ENCODE measurements around the gene IFNL2.
A peak's percentile ranks its signal among the peaks of the same experiment; 100 is the strongest.

The IFNL2 gene

GRCh38 chr19:39304701-39305571 is 36.7 kb downstream of the IFNL2 start:
- no peaks in the 10 kb centered on the region for H3K36me3 ChIP-seq (ENCODE audit: control insufficient read depth, insufficient read depth, low read length)
- H3K4me3 ChIP-seq (ENCODE audit: low read depth, low read length) = no peak overlapping the region
- no peaks in the 10 kb centered on the region for H3K79me2 ChIP-seq
- no peaks in the 10 kb centered on the region for H3K27me3 ChIP-seq (ENCODE audit: control insufficient read depth, insufficient read depth, low read length)
- H3K9me3 ChIP-seq (ENCODE audit: control insufficient read depth, low read length) = no peaks in the 10 kb centered on the region
- no peak for TF ChIP-seq CTCF (IDR thresholded peaks at IDR 0.05)
- no peak overlapping the region for H3K4me2 ChIP-seq (ENCODE audit: low read length)
- H3K27ac ChIP-seq = no peak overlapping the region
- no peak overlapping the region for H3K9ac ChIP-seq
- H2AFZ ChIP-seq = no peak overlapping the region
- no peaks in the 10 kb centered on the region for H3K4me1 ChIP-seq

GRCh38 chr19:39306075-39306474 is 37.9 kb downstream of the IFNL2 start:
- Histone ChIP-seq H3K4me3 (ENCODE audit: low read depth, low read length) (no peak overlapping the region), H3K36me3 (ENCODE audit: control insufficient read depth, insufficient read depth, low read length) (no peaks in the 10 kb centered on the region), H3K9me3 (ENCODE audit: control insufficient read depth, low read length) (no peaks in the 10 kb centered on the region), H3K4me1 (no peaks in the 10 kb centered on the region), H3K27me3 (ENCODE audit: control insufficient read depth, insufficient read depth, low read length) (no peaks in the 10 kb centered on the region), H3K4me2 (ENCODE audit: low read length) (no peak overlapping the region), H3K79me2 (no peaks in the 10 kb centered on the region), H3K9ac (no peak overlapping the region), H2AFZ (no peak overlapping the region), H3K27ac (no peak overlapping the region)
- TF ChIP-seq CTCF (IDR thresholded peaks at IDR 0.05) = no peak

GRCh38 chr19:39307046-39307821 is 39.0 kb downstream of the IFNL2 start:
- H3K27me3 ChIP-seq (ENCODE audit: control insufficient read depth, insufficient read depth, low read length) = no peaks in the 10 kb centered on the region
- no peaks in the 10 kb centered on the region for H3K4me1 ChIP-seq
- no peaks in the 10 kb centered on the region for H3K36me3 ChIP-seq (ENCODE audit: control insufficient read depth, insufficient read depth, low read length)
- H2AFZ ChIP-seq = peak overlapping the region; percentile 48
- TF ChIP-seq CTCF (IDR thresholded peaks at IDR 0.05) = no peak
- H3K27ac ChIP-seq = no peak overlapping the region
- no peak overlapping the region for H3K9ac ChIP-seq
- H3K79me2 ChIP-seq = no peaks in the 10 kb centered on the region
- no peak overlapping the region for H3K4me3 ChIP-seq (ENCODE audit: low read depth, low read length)
- no peak overlapping the region for H3K4me2 ChIP-seq (ENCODE audit: low read length)
- no peaks in the 10 kb centered on the region for H3K9me3 ChIP-seq (ENCODE audit: control insufficient read depth, low read length)

- no peak overlapping the region for H3K9ac ChIP-seq
- no peak overlapping the region for H3K4me2 ChIP-seq (ENCODE audit: low read length)
- no peak for TF ChIP-seq CTCF (IDR thresholded peaks at IDR 0.05)
- H3K9me3 ChIP-seq (ENCODE audit: control insufficient read depth, low read length) = no peaks in the 10 kb centered on the region
- H3K4me1 ChIP-seq = no peaks in the 10 kb centered on the region
- H2AFZ ChIP-seq = peak overlapping the region; percentile 48
- H3K4me3 ChIP-seq (ENCODE audit: low read depth, low read length) = no peak overlapping the region
- H3K36me3 ChIP-seq (ENCODE audit: control insufficient read depth, insufficient read depth, low read length) = no peaks in the 10 kb centered on the region
- H3K27me3 ChIP-seq (ENCODE audit: control insufficient read depth, insufficient read depth, low read length) = no peaks in the 10 kb centered on the region
- no peak overlapping the region for H3K27ac ChIP-seq
- no peaks in the 10 kb centered on the region for H3K79me2 ChIP-seq
Observed at GRCh38 chr19:39307822-39308530, 39.8 kb downstream of the IFNL2 start.
